Sigmoid colon (tissue), 7 donors: ENCODE results near the gene GYS1. TPM values are rescaled to one million over a fixed set of nuclear protein-coding genes. Genes with fewer than 3 reads are reported as not detected.
A peak's percentile ranks its signal among the peaks of the same experiment; 100 is the strongest.

Source experiments
- DNase-seq: peaks from one replicate; pipeline ENCODE4 v3.0.0-alpha.2; 2019
- H3K27ac ChIP-seq, 4 donors: fragments of 200-600 bp; sonication (generic); one replicate each; pipeline ENCODE4 v1.5.1; 2016 to 2019; ENCODE audit warnings: mild to moderate bottlenecking in 1 of 4
- H3K27me3 ChIP-seq, 3 donors: fragments of 200-600 bp; sonication (generic); one replicate each; pipeline ENCODE4 v1.5.1; 2019; ENCODE audit warnings: mild to moderate bottlenecking in 1 of 3
- H3K36me3 ChIP-seq, 4 donors: fragments of 200-600 bp; sonication (generic); one replicate each; pipeline ENCODE4 v1.5.1; 2016 to 2019
- H3K4me1 ChIP-seq, 4 donors: fragments of 200-600 bp; sonication (generic); one replicate each; pipeline ENCODE4 v1.5.1; 2017 to 2019
- H3K4me3 ChIP-seq, 4 donors: fragments of 200-600 bp; sonication (generic); one replicate each; pipeline ENCODE4 v1.5.1; 2017 to 2019; ENCODE audit warnings: mild to moderate bottlenecking in 2 of 4, moderate library complexity in 1 of 4
- H3K9me3 ChIP-seq, 4 donors: fragments of 200-600 bp in 3 of 4; sonication (generic) in 3 of 4; one replicate each; pipeline versions ENCODE4 v1.5.1 to v1.6.1; 2013 to 2019
- EP300 ChIP-seq, 4 donors: sonication (generic); formaldehyde crosslinking; IDR thresholded peaks; one replicate each; pipeline ENCODE4 v1.6.1; 2017; ENCODE audit warnings: antibody characterized with exemption in 4 of 4
- POLR2A ChIP-seq, 2 donors: fragments of 450-650 bp; IDR thresholded peaks; one replicate each; pipeline ENCODE4 v1.6.1; 2016; ENCODE audit warnings: antibody characterized with exemption in 2 of 2, mild to moderate bottlenecking in 2 of 2, moderate library complexity in 2 of 2
- POLR2AphosphoS5 ChIP-seq, 4 donors: sonication (generic); formaldehyde crosslinking; IDR thresholded peaks; one replicate each; pipeline ENCODE4 v1.6.1; 2017; ENCODE audit warnings: antibody characterized with exemption in 4 of 4
- WGBS, 2 donors: extraction: QIAGEN DNeasy Blood & Tissue Kit; methylation state at CpG; one replicate each; pipeline ENCODE4 v1.1.7; 2013; 5-methylcytosine and 5-hydroxymethylcytosine counted together
- intact Hi-C: fragments of 100-400 bp; cut with DNase I; formaldehyde crosslinking; loops from one replicate; pipeline ENCODE4 v1.15.1; 2023
- polyA plus RNA-seq, 3 donors: library from polyadenylated mRNA; stranded (reverse); fragments of 200-250 nt; gene quantifications; one replicate each; pipeline ENCODE4 v1.2.3, GENCODE V29; 2013
- total RNA-seq, 4 donors: library from RNA; depleted of rRNA; stranded (reverse); fragments of >200 nt; gene quantifications; one replicate each; pipeline ENCODE4 v1.1.0, GENCODE V29; 2016
- TF ChIP-seq, protein P1 (sequence below), 4 experiments: fragments of 450-650 bp in 3 of 4; fragments of 200-600 bp in 1 of 4; IDR thresholded peaks; one replicate each; pipeline ENCODE4 v1.5.1; 2016 to 2019; ENCODE audit warnings: antibody characterized with exemption in 4 of 4, mild to moderate bottlenecking in 3 of 4, moderate library complexity in 2 of 4
- donor health status: healthy with polysubstance abuse.
- donor health status: Bipolar disorder and iron deficiency.
- donor health status: healthy.

GYS1 gene
- total and polyA plus RNA-seq, 7 donors, result 11.7 to 32.7 (median 17.5) TPM

DNA sequence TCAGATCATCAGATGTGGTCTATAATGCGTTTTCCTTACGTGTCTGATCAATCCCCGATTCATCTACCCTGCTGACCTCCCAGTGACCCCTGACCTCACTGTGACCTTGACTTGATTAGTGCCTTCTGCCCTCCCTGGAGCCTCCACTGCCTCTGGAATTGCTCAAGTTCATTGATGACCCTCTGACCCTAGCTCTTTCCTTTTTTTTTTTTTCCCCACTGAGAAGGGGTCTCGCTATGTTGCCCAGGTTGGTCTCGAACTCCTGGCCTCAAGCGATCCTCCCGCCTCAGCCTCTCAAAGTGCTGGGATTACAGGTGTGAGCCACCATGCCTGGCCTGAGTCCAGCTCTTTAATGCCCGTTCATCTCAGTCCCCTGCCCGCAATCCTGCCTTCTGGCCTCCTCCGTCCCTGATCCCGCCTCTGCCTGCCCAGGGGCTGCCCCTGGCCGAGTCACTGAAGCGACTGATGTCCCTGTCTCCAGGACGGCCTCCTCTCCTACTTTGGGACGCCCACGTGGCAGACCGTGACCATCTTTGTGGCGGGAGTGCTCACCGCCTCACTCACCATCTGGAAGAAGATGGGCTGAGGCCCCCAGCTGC lies 32.0 kb downstream of the GYS1 start:
- Histone ChIP-seq H3K9me3 (no peaks in the 10 kb centered on the region), H3K4me3 (no peak overlapping the region), H3K27ac (peak overlapping the region in 3 of 4 donors; percentile 26 to 98 (median 93)), H3K36me3 (peaks cover under 1 to 7% (median under 1%) of the 10 kb centered on the region in 4 donors), H3K27me3 (no peaks in the 10 kb centered on the region), H3K4me1 (peaks cover 0 to 36% (median 29%) of the 10 kb centered on the region in 4 donors)
- intact Hi-C loops, result loop anchor here (5.0 to 10.0 kb wide), 2 partner anchors 164 to 326 kb away; partner anchors contain the start of gene DBP
- WGBS, 2 donors, result 80 to 86% methylated on average over 19 of the region's 19 CpGs
- no peak for DNase-seq
- TF ChIP-seq POLR2AphosphoS5 (IDR thresholded peaks at IDR 0.05) (no peak), EP300 (IDR thresholded peaks at IDR 0.05) (no peak), POLR2A (IDR thresholded peaks at IDR 0.05) (no peak)
- TF ChIP-seq, protein P1, sequence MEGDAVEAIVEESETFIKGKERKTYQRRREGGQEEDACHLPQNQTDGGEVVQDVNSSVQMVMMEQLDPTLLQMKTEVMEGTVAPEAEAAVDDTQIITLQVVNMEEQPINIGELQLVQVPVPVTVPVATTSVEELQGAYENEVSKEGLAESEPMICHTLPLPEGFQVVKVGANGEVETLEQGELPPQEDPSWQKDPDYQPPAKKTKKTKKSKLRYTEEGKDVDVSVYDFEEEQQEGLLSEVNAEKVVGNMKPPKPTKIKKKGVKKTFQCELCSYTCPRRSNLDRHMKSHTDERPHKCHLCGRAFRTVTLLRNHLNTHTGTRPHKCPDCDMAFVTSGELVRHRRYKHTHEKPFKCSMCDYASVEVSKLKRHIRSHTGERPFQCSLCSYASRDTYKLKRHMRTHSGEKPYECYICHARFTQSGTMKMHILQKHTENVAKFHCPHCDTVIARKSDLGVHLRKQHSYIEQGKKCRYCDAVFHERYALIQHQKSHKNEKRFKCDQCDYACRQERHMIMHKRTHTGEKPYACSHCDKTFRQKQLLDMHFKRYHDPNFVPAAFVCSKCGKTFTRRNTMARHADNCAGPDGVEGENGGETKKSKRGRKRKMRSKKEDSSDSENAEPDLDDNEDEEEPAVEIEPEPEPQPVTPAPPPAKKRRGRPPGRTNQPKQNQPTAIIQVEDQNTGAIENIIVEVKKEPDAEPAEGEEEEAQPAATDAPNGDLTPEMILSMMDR (IDR thresholded peaks at IDR 0.05), result no peak

DNA sequence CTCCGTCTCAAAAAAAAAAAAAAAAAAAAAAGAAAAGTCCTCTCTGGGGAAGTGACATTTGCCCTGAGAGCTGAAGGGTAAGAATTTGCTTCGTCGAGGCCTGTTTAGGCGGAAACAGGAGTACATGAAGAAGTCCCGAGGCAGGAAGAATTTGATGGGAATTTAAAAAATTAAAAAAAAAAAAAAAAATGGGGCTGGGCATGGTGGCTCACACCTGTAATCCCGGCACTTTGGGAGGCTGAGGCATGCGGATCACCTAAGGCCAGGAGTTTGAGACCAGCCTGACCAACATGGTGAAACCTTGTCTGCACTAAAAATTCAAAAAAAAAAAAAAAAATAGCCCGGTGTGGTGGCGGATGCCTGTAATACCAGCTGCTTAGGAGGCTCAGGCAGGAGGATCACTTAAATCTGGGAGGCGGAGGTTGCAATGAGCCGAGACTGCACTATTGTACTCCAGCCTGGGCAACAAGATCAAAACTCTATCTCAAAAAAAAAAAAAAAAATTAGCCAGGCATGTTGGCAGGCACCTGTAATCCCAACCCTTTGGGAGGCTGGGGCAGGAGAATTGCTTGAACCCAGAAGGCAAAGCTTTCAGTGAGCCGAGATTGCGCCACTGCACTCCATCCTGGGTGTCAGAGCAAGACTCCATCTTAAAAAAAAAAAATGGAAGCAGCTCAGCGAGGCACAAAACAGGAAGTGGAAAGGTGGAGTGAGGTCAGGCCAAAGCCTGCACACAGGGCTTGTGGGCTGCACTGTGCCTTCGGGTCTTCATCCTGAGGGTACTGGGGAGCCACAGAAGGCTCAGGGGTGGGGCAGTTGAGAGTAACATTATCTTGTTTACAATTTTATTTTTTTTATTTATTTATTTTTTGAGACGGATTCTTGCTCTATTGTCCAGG lies 33.5 kb downstream of the GYS1 start:
- Histone ChIP-seq H3K27ac (no peak overlapping the region), H3K27me3 (no peaks in the 10 kb centered on the region), H3K9me3 (no peaks in the 10 kb centered on the region), H3K36me3 (peaks cover 0 to 4% (median 0%) of the 10 kb centered on the region in 4 donors), H3K4me1 (peaks cover 0 to 41% (median 35%) of the 10 kb centered on the region in 4 donors), H3K4me3 (no peak overlapping the region)
- intact Hi-C loops, result loop anchor here (5.0 to 10.0 kb wide), 3 partner anchors 47 to 325 kb away; partner anchors contain the start of gene DBP
- TF ChIP-seq POLR2A (IDR thresholded peaks at IDR 0.05), result no peak
- no peak for TF ChIP-seq EP300 (IDR thresholded peaks at IDR 0.05)
- TF ChIP-seq, protein P1 (IDR thresholded peaks at IDR 0.05), result no peak
- no peak for TF ChIP-seq POLR2AphosphoS5 (IDR thresholded peaks at IDR 0.05)
- WGBS, 2 donors, result 78 to 79% methylated on average over 16 of the region's 16 CpGs
- no peak for DNase-seq

DNA sequence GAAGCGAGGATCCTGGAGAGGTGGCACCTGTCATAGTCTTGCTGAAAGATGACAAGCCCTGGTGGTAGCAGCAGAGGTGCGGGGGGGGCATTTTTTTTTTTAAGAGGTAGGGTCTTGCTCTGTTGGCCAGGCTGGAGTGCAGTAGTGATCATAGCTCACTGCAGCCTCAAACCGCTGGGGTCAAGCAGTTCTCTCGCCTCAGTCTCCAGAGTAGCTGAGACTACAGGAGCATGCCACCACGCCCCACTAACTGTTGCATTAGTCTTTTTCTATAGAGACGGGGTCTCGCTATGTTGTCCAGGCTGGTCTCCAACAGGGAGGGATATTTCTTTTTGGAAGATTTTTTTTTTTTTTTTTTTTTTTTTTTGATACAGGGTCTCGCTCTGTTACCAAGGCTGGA lies 35.1 kb downstream of the GYS1 start:
- DNase-seq, result no peak
- intact Hi-C loops, result loop anchor here (5.0 kb wide), 1 partner anchor 46 kb away; no protein-coding TSS in a partner anchor
- H3K36me3 ChIP-seq, result peaks cover 0 to 4% (median 0%) of the 10 kb centered on the region in 4 donors
- WGBS, 2 donors, result 97 to 98% methylated on average over 8 of the region's 8 CpGs
- H3K4me1 ChIP-seq, result peaks cover 0 to 26% (median 23%) of the 10 kb centered on the region in 4 donors
- H3K27ac ChIP-seq, result no peak overlapping the region
- TF ChIP-seq, protein P1 (IDR thresholded peaks at IDR 0.05), result no peak
- TF ChIP-seq POLR2AphosphoS5 (IDR thresholded peaks at IDR 0.05) (no peak), EP300 (IDR thresholded peaks at IDR 0.05) (no peak), POLR2A (IDR thresholded peaks at IDR 0.05) (no peak)
- H3K27me3 ChIP-seq, result no peaks in the 10 kb centered on the region
- no peak overlapping the region for H3K4me3 ChIP-seq
- H3K9me3 ChIP-seq, result no peaks in the 10 kb centered on the region

DNA sequence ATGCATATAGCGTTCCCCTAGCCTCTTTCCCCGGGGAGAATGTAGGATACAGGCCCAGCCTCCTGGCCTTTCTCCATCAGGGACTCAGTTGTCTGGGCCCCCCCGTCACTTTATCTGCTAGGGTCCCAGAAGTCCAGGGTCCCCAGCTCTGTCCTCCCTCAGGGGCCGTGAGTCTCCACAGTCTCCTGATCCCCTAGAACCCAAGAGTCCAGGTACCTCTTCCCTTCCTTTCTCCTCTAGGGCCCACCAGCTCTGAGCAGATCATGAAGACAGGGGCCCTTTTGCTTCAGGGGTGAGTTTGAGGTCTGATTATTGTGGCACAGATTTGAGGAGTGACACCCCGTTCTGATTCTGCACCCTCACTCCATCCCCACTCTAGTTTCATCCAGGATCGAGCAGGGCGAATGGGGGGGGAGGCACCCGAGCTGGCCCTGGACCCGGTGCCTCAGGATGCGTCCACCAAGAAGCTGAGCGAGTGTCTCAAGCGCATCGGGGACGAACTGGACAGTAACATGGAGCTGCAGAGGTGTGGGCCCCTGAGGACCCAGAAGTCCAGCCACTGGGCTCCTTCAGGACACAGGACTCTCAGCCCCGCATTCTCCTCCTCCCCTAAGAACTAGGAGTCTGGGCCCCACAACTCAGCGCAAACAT lies 37.7 kb downstream of the GYS1 start:
- Histone ChIP-seq H3K4me3 (peak overlapping the region; percentile 68 to 85 (median 82)), H3K27me3 (no peaks in the 10 kb centered on the region), H3K9me3 (no peaks in the 10 kb centered on the region), H3K36me3 (no peaks in the 10 kb centered on the region), H3K4me1 (peaks cover 0 to 18% (median 15%) of the 10 kb centered on the region in 4 donors), H3K27ac (peak overlapping the region; percentile 83 to 90 (median 85))
- no peak for TF ChIP-seq EP300 (IDR thresholded peaks at IDR 0.05)
- WGBS, 2 donors, result 58 to 60% methylated on average over 16 of the region's 16 CpGs
- DNase-seq, result no peak
- intact Hi-C loops, result loop anchor here (5.0 kb wide), 1 partner anchor 43 kb away; no protein-coding TSS in a partner anchor
